ENCODE data around the gene B3GALT6.

DNA sequence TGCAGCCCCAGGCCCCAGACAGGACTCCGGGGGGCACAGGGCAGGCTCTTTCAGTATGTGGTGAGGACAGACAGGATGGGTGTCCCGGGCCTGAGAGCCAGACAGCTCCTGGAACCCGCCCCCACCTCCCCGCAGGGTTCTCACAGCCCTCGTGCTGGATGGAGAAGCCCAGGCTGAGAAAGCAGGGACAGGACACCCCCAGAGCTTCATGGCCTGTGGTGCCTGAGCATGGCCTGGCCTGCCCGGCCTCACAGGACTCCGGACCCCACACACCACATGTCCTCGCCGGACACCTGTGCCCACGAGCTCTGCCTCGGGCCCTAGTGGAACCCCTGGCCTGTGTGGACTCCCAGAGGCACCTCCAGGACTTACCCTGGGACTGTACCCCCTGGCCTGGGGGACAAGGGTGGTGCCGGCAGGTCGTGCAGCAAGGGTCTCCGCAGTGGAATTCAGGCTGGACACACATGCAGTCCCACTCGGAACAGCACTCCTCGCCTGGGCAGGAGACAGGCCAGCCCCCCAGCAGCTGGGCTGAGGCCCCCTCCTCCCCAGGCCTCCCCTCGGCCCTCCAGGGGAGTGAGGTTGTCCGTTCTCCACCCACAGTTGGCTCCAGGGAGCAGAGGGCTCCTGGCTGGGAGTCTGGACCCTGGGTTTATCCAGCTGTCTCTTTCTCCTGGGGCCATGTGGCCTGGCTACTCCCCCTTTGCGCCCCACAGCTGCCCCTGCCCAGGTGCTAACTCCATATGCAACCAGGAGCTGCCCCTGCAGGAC, 26.9 kb upstream of the B3GALT6 start:
- no peak for TF ChIP-seq TCF7L2 (IDR thresholded peaks at IDR 0.05; ENCODE audit: low read depth, low read length)
- TF ChIP-seq, protein P1, sequence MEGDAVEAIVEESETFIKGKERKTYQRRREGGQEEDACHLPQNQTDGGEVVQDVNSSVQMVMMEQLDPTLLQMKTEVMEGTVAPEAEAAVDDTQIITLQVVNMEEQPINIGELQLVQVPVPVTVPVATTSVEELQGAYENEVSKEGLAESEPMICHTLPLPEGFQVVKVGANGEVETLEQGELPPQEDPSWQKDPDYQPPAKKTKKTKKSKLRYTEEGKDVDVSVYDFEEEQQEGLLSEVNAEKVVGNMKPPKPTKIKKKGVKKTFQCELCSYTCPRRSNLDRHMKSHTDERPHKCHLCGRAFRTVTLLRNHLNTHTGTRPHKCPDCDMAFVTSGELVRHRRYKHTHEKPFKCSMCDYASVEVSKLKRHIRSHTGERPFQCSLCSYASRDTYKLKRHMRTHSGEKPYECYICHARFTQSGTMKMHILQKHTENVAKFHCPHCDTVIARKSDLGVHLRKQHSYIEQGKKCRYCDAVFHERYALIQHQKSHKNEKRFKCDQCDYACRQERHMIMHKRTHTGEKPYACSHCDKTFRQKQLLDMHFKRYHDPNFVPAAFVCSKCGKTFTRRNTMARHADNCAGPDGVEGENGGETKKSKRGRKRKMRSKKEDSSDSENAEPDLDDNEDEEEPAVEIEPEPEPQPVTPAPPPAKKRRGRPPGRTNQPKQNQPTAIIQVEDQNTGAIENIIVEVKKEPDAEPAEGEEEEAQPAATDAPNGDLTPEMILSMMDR (IDR thresholded peaks at IDR 0.05) = no peak
- TF ChIP-seq SIN3A (IDR thresholded peaks at IDR 0.05; ENCODE audit: borderline replicate concordance, insufficient read depth, low read depth, low read length) = no peak
- TF ChIP-seq, protein P2, sequence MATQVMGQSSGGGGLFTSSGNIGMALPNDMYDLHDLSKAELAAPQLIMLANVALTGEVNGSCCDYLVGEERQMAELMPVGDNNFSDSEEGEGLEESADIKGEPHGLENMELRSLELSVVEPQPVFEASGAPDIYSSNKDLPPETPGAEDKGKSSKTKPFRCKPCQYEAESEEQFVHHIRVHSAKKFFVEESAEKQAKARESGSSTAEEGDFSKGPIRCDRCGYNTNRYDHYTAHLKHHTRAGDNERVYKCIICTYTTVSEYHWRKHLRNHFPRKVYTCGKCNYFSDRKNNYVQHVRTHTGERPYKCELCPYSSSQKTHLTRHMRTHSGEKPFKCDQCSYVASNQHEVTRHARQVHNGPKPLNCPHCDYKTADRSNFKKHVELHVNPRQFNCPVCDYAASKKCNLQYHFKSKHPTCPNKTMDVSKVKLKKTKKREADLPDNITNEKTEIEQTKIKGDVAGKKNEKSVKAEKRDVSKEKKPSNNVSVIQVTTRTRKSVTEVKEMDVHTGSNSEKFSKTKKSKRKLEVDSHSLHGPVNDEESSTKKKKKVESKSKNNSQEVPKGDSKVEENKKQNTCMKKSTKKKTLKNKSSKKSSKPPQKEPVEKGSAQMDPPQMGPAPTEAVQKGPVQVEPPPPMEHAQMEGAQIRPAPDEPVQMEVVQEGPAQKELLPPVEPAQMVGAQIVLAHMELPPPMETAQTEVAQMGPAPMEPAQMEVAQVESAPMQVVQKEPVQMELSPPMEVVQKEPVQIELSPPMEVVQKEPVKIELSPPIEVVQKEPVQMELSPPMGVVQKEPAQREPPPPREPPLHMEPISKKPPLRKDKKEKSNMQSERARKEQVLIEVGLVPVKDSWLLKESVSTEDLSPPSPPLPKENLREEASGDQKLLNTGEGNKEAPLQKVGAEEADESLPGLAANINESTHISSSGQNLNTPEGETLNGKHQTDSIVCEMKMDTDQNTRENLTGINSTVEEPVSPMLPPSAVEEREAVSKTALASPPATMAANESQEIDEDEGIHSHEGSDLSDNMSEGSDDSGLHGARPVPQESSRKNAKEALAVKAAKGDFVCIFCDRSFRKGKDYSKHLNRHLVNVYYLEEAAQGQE (IDR thresholded peaks at IDR 0.05; ENCODE audit: insufficient read depth in 1 of 2, low read depth in 2 of 2, low read length in 1 of 2) = no peak

All from Panc1 (cell line).